ENCODE data around the gene HSH2D.
"Not testable (repeated sequence)": the region's sequence is repeated elsewhere in the genome, so short reads cannot be mapped to it uniquely, and the experiment has no call there.

HSH2D gene

DNA sequence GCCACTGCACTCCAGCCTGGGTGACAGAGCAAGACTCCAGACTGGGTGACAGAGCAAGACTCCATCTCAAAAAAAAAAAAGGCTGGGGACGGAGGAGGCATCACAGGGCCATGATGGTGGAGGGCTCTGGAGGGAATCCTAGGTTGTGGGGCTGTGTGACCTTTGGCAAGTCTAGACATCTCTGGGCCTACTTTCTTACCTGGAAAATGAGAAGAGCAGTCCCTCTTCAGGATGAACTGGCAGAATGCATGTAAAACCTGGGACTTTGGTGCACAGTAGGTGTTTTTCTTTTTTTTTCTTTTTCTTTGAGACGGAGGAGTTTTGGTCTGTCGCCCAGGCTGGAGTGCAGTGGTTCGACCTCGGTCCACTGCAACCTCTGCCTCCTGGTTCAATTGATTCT, 16.2 kb downstream of the HSH2D start:
- DNase-seq, result no peak

DNA sequence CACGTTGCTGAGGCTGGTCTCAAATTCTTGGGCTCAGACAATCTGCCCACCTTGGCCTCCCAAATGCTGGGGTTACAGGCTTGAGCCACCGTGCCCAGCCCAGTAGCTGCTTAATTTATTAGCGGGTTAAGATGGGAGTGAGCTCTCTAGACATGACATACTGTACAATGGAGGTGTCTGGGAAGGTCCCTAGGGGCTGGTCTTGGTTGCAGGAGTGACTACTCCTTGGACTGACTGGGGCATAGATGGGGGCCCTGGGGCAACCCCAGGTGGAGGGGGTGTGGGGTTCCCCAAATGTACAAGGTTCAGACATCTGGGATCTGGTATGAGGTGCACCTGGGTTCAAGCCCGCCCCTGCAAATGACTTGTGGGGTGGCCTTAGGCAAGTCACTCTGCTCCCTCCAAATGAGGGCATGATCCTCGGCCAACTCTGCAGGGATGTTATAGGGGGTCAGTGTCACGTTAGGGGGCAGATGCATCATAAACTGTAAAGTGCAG, 17.0 kb downstream of the HSH2D start:
- peak; percentile 67 for DNase-seq

DNA sequence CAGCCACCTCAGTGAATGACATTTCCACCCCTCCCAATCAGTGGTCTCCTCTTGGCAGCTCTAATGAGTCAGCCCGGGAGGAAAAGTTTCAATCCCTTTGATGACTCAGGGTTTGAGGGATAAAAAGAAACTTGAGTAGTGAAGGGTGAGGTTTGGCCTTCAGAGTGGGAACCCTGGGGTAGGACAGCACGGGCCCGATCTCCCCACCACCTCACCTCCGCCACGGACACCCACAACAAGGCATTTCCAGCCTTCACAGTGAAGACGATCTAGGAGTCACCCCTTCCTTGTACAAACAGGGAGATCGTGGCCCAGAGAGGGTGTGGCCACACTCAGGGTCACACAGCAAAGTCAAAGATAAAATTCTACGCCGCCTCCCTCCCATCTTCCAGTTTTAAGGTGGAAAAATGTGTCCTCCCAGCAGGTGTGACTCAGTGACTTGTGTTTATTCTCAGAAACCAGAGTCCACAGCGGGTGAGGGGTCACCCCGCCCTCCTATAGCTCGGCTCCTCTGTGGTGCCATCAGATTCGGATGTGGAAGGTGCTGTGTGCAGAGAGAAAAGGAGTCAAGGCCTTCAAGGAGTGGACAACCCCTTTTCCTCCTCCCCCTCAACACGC, 17.6 kb downstream of the HSH2D start:
- peak; percentile 65 for DNase-seq

DNA sequence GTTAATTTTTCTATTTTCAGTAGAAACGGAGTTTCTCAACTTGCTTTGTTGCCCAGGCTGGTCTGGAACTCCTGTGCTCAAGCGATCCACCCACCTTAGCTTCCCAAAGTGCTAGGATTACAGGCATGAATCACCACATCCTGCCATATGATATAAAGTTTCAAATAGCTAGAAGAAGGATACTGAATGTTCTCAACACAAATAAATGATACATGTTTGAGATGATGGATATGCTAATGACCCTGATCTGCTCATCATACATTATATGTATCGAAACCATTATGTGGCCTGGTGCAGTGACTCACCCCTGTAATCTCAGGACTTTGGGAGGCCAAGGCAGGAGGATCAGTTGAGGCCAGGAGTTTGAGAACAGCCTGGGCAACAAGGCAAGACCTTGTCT, 18.4 kb downstream of the HSH2D start:
- no peak for DNase-seq

DNA sequence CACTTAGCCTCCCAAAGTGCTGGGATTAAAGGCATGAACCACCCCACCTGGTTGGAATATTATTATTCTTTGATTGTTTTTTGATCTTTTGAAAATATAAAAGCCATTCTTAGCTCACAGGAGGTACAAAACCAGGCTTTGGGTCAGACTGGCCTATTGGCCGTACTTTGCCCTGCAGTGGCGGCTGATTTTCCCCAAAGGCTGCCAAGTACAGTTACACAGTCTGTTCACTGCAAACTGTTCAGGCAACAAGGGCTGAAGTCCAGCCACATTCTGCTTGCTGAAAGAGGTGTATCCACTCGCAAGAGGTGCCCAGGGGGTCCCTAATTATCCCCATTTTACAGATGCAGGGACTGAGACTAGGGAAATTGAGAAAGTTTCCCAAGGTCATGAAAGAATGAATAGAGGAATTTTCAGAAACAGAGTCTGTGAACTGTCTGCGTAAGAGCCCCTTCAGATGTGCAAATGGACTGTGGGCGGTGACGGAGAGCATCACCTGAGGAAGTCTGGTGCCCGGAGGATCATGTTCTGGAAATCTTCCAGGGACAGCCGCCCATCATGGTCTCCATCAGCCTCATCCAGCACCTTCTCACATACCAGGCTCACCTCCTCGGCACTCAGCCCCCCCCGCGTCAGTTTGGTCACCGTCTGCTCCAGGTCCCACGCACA, 20.9 kb downstream of the HSH2D start:
- no peak for DNase-seq

GRCh38 chr19:16166417-16166816, 22.9 kb downstream of the HSH2D start:
- DNase-seq, result no peak

DNA sequence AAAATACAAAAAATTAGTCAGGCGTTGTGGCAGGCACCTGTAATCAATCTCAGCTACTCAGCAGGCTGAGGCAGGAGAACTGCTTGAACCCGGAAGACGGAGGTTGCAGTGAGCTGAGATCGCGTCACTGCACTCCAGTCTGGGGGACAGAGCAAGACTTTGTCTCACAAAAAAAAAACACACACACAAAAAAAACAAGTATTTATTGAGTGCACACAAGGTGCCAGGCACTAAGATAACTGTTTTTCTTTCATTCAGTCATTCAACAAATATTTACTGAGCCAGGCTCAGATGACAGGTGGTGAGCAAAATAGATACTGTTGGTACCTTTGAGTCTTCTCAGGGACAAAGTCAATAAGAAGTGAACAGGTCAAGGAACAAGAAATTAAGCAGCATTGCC, 23.6 kb downstream of the HSH2D start:
- DNase-seq, result no peak

DNA sequence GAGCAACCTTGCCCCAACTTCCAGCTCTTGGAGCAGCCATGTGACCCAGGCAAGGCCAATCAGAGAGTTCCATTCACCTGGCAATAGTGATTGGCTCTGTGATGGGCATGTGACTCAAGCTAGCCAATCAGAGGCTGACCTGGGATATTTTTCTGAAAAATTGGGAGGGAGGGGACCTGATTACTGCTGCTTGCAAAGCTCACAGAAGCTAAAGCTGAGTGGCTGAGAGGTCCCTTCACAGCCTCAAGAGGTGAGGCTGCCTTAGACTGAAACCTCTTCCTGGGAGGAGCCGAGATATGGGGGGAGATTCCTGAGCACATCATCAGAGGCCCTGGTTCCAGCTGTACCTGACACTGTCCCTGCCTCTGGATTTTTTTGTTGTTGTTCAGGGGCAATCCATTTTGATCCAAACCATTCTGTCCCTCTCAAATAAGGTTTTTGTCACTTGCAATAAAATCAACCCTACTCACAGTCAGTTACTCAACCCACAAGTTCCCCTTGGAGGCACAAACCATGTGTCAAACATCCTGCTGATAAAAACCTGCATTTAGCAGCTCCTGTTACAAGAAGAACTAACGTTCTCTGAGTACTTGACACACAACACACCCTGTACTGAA, 25.1 kb downstream of the HSH2D start:
- DNase-seq, result no peak

GRCh38 chr19:16170134-16170533, 26.6 kb downstream of the HSH2D start:
- DNase-seq, result no peak

- DNase-seq, result no peak
These were observed 32.5 kb downstream of the HSH2D start for GRCh38 chr19:16175954-16176353.

- not testable (repeated sequence) for DNase-seq
These were observed 35.4 kb downstream of the HSH2D start for GRCh38 chr19:16178866-16179265.

GRCh38 chr19:16180611-16181010, 37.1 kb downstream of the HSH2D start:
- DNase-seq, result no peak

DNA sequence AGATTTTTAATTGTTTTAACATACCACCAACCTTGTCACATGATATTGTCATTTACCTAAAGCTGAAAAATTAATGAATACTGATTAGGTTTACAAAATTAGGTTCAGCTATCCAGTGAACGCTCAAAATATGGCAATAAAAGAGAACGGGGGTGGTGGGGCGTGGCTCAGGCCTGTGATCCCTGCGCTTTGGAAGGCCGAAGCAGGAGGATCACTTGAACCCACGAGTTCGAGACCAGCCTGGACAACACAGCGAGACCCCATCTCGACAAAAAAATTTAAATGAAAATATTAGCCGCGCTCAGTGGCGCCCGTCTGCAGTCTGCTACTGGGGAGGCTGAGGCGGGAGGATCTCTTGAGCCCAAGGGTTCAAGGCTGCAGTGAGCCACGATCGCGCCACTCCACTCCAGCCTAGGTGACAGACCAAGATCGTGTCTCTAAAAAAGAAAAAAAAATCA, 41.2 kb downstream of the HSH2D start:
- no peak for DNase-seq

DNA sequence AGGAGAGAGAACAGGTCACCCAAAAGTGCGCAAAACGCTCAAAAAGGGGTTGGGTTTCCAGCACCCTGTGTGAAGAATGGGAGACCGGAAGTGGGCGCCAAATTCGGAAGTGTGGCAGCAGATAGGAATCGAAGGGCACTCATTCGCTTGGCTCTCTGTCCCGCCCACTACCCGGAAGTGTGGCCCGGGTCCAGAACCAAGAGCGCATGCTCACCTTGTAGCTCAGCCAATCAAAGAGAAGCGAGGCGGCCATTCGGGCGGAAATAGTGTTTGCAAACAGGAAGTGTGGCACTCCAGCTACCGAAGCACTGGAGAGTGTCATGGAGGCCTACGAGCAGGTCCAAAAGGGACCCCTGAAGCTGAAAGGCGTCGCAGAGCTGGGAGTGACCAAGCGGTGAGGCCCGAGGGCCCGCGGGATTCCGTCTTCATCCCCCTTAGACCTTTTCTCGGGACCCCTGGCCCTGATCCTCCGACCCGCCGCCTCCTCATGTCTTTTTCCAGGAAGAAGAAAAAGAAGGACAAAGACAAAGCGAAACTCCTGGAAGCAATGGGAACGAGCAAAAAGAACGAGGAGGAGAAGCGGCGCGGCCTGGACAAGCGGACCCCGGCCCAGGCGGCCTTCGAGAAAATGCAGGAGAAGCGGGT, 41.8 kb downstream of the HSH2D start, which contains the start of gene FAM32A:
Gene FAM32A (plus strand): TSS at position 288 of the 645 bp plus-strand sequence. CDS start 33 bp downstream, at position 321.
- DNase-seq, result peak; percentile 98

DNA sequence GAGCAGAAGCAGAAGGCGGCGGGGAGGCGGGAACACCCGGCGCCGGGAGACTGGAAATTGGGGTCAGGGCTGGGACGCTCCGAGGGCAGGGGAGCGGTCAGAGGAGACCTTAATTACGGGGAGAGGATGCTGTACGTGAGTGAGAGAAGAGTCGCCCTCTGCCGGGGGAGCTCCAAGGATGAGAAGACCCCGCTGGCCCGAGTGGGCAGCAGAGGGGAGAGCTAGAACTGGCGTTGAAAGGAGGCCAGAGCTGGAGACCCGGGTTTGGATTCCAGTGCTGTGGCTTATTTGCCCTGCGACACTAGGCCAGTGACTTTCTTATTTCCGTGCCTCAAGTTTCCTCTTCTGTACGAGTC, 42.3 kb downstream of the HSH2D start:
- no peak for DNase-seq

DNA sequence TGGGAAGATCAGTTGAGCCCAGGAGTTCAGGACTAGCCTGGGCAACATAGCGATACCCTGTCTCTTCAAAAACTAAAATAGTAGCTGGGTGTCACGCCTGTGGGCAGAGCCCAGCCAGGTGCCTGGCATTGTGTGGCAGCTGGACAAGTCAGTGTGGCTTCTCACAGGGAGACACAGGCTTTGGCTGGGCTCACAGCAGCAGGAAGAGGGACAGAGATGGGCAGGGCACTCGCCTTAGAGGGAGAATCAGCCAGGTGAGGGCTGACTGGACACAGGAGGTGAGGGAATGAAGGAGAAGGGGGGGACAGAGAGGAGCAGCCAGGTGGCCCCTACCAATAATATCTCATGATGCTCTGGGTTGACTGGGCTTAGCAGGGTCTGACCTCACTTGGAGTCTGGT, 45.0 kb downstream of the HSH2D start:
- DNase-seq, result no peak

DNA sequence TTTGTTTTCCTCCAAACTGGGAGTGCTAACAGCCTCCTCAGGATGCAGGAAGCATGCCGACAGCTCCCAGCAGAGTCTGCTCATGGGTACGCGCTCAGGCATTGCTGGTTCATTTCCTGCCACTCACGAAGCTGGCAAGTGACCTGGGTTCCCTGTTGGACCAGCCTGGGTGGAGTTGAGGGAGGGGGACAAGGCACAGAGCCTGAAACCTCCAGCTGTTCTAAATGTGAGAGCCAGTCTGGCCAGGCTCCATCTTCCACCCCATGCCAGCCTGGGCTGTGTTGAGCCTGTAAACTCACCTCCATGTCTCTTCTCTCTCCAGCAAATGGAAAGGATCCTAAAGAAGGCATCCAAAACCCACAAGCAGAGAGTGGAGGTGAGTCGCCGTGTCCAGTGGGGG, 46.7 kb downstream of the HSH2D start:
- no peak for DNase-seq

DNA sequence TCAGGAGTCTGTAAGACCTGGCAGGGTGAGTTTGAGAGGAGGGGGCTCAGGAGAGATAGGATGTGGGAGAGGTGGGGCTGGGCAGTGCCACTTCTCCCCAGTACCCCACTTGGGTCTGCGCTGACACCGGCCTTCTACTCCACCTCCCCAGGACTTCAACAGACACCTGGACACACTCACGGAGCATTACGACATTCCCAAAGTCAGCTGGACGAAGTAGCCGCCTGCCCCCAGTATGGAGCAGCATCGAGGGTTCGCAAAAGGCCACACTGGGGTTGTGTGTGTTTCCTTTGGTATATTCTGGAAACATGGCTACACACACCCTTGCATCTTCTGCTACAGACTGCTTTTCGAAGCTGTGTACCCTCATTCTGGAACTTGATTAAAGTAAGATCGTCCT, 47.3 kb downstream of the HSH2D start:
- no peak for DNase-seq

DNA sequence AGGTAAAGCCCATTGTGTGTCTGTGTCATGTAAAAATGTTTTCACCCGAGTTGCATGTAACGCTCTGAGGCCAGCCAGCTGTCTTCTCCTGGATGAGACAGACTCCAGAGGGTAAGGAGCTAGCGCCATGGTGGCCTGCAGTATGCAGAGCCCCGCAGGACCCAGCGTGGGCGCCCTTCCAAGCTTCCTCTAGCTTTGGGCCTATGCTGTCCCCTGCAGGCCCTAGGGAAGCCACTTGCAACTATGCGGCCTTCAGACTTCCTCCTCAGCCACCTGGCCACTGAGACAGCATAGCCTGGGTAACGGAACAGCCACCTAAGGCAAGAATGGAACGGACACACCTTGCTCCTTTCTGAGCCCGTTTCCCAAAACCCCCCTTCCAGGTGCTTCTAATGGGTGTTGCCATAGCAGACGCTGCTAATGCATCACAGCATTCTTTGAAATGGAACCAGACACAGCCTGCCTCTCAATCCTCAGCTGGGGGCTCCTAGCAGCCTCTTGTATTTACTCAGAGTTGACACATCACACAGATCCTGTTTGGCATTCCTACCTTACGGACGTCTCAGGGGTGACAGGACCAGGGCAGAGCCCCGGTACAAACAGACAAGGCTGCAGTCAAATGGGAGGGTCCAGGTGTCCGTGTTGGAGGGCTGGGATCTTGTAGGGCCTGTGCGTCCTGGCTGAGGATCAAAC, 47.9 kb downstream of the HSH2D start:
- DNase-seq, result no peak

DNA sequence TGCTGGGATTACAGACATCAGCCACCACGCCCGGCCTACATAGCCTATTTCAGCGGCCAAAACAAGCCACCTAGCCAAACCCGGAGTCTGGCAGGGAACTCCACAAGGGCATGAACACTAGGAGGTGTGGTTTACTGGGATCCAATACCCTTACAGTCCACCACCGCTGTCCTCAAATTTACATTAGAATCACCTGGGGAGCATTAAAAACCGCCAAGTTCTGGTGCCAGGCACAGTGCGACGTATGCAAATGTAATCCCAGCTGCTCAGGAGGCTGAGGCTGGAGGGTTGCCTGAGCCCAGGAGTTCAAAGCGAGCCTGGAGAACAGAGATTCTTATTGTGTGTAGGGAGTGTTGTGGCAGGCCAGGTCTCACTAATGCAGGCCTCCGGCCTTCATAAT, 50.0 kb downstream of the HSH2D start:
- no peak for DNase-seq

GRCh38 chr19:16197188-16197621, 53.7 kb downstream of the HSH2D start:
- no peak for DNase-seq

GRCh38 chr19:16197622-16198369, 54.3 kb downstream of the HSH2D start, which contains the start of gene AP1M1:
AP1M1 (plus strand) TSS chr19:16197911; CDS start chr19:16198027, 116 bp downstream.
- peak; percentile 99 for DNase-seq
